Mesenchymal stem cell (in vitro differentiated cells and primary cell): ENCODE measurements around the gene TMUB1.

Experiments
- DNase-seq: peaks from one replicate; pipeline ENCODE4 v3.0.0-alpha.2; 2013
- H2AFZ ChIP-seq: one replicate; pipeline ENCODE4 v1.6.1; 2013; ENCODE audit warnings: low read depth, mild to moderate bottlenecking, control low read depth, inconsistent platforms, low read length, moderate library complexity
- H2AK5ac ChIP-seq: 2 replicates; pipeline ENCODE4 v1.6.1; 2013; ENCODE audit warnings: low read length, moderate library complexity, mild to moderate bottlenecking, inconsistent platforms; ENCODE audit not compliant: severe bottlenecking
- H2BK120ac ChIP-seq: one replicate; pipeline ENCODE4 v1.6.1; 2013; ENCODE audit warnings: low read depth, mild to moderate bottlenecking, inconsistent platforms, low read length, moderate library complexity
- H2BK12ac ChIP-seq, 2 experiments: one replicate each; pipeline ENCODE4 v1.6.1; 2013; ENCODE audit warnings: inconsistent platforms in 2 of 2, low read length in 2 of 2, mild to moderate bottlenecking in 2 of 2, moderate library complexity in 2 of 2, control low read depth in 1 of 2
- H2BK15ac ChIP-seq: one replicate; pipeline ENCODE4 v1.6.1; 2013; ENCODE audit warnings: mild to moderate bottlenecking, low read depth, inconsistent platforms; ENCODE audit not compliant: poor library complexity, severe bottlenecking
- H2BK5ac ChIP-seq: 2 replicates; pipeline ENCODE4 v1.6.1; 2013; ENCODE audit warnings: low read depth, mild to moderate bottlenecking, low read length, control low read depth, inconsistent platforms; ENCODE audit not compliant: poor library complexity, severe bottlenecking
- H3K14ac ChIP-seq, 2 experiments: one replicate each; pipeline ENCODE4 v1.6.1; 2013; ENCODE audit warnings: inconsistent platforms in 2 of 2, low read length in 2 of 2, control low read depth in 1 of 2, mild to moderate bottlenecking in 1 of 2, moderate library complexity in 1 of 2
- H3K18ac ChIP-seq, 2 experiments: one replicate each; pipeline ENCODE4 v1.6.1; 2013; ENCODE audit warnings: inconsistent platforms in 2 of 2, low read length in 2 of 2, control low read depth in 1 of 2, low read depth in 1 of 2, mild to moderate bottlenecking in 1 of 2
- H3K23ac ChIP-seq, 2 experiments: one replicate each; pipeline ENCODE4 v1.6.1; 2013; ENCODE audit warnings: inconsistent platforms in 2 of 2, low read length in 2 of 2, mild to moderate bottlenecking in 2 of 2, moderate library complexity in 2 of 2, control low read depth in 1 of 2
- H3K27ac ChIP-seq: 2 replicates; pipeline ENCODE4 v1.5.1; 2013; ENCODE audit warnings: mild to moderate bottlenecking, moderate library complexity, low read length, control low read depth, inconsistent platforms; ENCODE audit not compliant: poor library complexity, severe bottlenecking
- H3K27me3 ChIP-seq, 2 experiments: 2 replicates each; pipeline versions ENCODE4 v1.6.1 to v1.7.0; 2013; ENCODE audit warnings: low read length in 2 of 2, mild to moderate bottlenecking in 2 of 2, moderate library complexity in 2 of 2, control low read depth in 1 of 2, inconsistent platforms in 1 of 2; ENCODE audit not compliant: control insufficient read depth in 1 of 2, insufficient read depth in 1 of 2
- H3K36me3 ChIP-seq, 2 experiments: 2 replicates each; pipeline versions ENCODE4 v1.6.1 to v1.7.0; 2013; ENCODE audit warnings: low read length in 2 of 2, control low read depth in 1 of 2, inconsistent platforms in 1 of 2, low read depth in 1 of 2, mild to moderate bottlenecking in 1 of 2; ENCODE audit not compliant: insufficient read depth in 2 of 2, control insufficient read depth in 1 of 2
- H3K4ac ChIP-seq, 2 experiments: one replicate each; pipeline ENCODE4 v1.6.1; 2013; ENCODE audit warnings: inconsistent platforms in 2 of 2, low read length in 2 of 2, mild to moderate bottlenecking in 2 of 2, moderate library complexity in 2 of 2, control low read depth in 1 of 2, low read depth in 1 of 2
- H3K4me1 ChIP-seq: 2 replicates; pipeline ENCODE4 v1.6.1; 2013; ENCODE audit warnings: low read depth, low read length, control low read depth; ENCODE audit not compliant: control insufficient read depth, insufficient read depth
- H3K4me2 ChIP-seq: 2 replicates; pipeline ENCODE4 v1.6.1; 2013; ENCODE audit warnings: low read length, mild to moderate bottlenecking, inconsistent platforms; ENCODE audit not compliant: poor library complexity, severe bottlenecking
- H3K4me3 ChIP-seq, 2 experiments: 2 replicates each; pipeline versions ENCODE4 v1.5.1 to v1.7.0; 2013; ENCODE audit warnings: low read length in 2 of 2, mild to moderate bottlenecking in 2 of 2, control low read depth in 1 of 2, low read depth in 1 of 2; ENCODE audit not compliant: insufficient read depth in 1 of 2
- H3K79me1 ChIP-seq: replicated peaks from 2 replicates; pipeline ENCODE4 v1.6.1; 2013; ENCODE audit warnings: mild to moderate bottlenecking, control low read depth, low read length, inconsistent platforms; ENCODE audit not compliant: poor library complexity, severe bottlenecking
- H3K9ac ChIP-seq: 2 replicates; pipeline ENCODE4 v1.7.0; 2013; ENCODE audit warnings: mild to moderate bottlenecking, low read length, moderate library complexity
- H3K9me3 ChIP-seq: 2 replicates; pipeline ENCODE4 v1.7.0; 2013; ENCODE audit warnings: mild to moderate bottlenecking, low read length; ENCODE audit not compliant: control insufficient read depth
- H4K8ac ChIP-seq: one replicate; pipeline ENCODE4 v1.6.1; 2013; ENCODE audit warnings: inconsistent platforms, mild to moderate bottlenecking, low read length, moderate library complexity
- H4K91ac ChIP-seq: one replicate; pipeline ENCODE4 v1.6.1; 2013; ENCODE audit warnings: mild to moderate bottlenecking, low read length, inconsistent platforms
- WGBS: methylation state at CpG from one replicate; pipeline ENCODE4 v1.1.7; 2013; ENCODE audit warnings: mixed read lengths; 5-methylcytosine and 5-hydroxymethylcytosine counted together

The TMUB1 gene

GRCh38 chr7:151069841-151070573 is 13.3 kb downstream of the TMUB1 start:
- H3K4me2 ChIP-seq: no peak overlapping the region
- H2BK12ac ChIP-seq: no peak overlapping the region
- no peak overlapping the region for H4K91ac ChIP-seq
- no peak overlapping the region for H3K9ac ChIP-seq
- no peak overlapping the region for H3K23ac ChIP-seq
- no peak overlapping the region for H2BK120ac ChIP-seq
- DNase-seq: no peak
- H3K36me3 ChIP-seq: peaks cover 86 to 92% of the 10 kb centered on the region in 2 experiments
- H3K79me1 ChIP-seq: peaks cover 52% of the 10 kb centered on the region
- no peak overlapping the region for H3K27ac ChIP-seq
- H3K9me3 ChIP-seq: no peaks in the 10 kb centered on the region
- peaks cover 16% of the 10 kb centered on the region for H3K4me1 ChIP-seq
- H2BK15ac ChIP-seq: no peak overlapping the region
- H3K14ac ChIP-seq: no peak overlapping the region
- no peak overlapping the region for H3K4ac ChIP-seq
- no peak overlapping the region for H2AFZ ChIP-seq
- H4K8ac ChIP-seq: no peak overlapping the region
- H3K4me3 ChIP-seq: no peak overlapping the region
- no peak overlapping the region for H2BK5ac ChIP-seq
- H3K27me3 ChIP-seq: no peaks in the 10 kb centered on the region
- H2AK5ac ChIP-seq: no peak overlapping the region
- 98% methylated on average over 17 of the region's 17 CpGs for WGBS
- no peak overlapping the region for H3K18ac ChIP-seq

- H3K14ac ChIP-seq: no peak overlapping the region
- H4K91ac ChIP-seq: peak overlapping the region; percentile 49
- no peak overlapping the region for H3K4me3 ChIP-seq
- H4K8ac ChIP-seq: no peak overlapping the region
- WGBS: 53% methylated on average over 12 of the region's 12 CpGs
- H3K18ac ChIP-seq: peak overlapping the region in 1 of 2 experiments; percentile 16
- H2BK5ac ChIP-seq: peak overlapping the region; percentile 36
- H3K36me3 ChIP-seq: peaks cover 81 to 90% of the 10 kb centered on the region in 2 experiments
- H3K4me2 ChIP-seq: peak overlapping the region; percentile 34
- no peak overlapping the region for H2AK5ac ChIP-seq
- H2AFZ ChIP-seq: no peak overlapping the region
- H3K27me3 ChIP-seq: no peaks in the 10 kb centered on the region
- DNase-seq: peak; percentile 82
- H2BK120ac ChIP-seq: peak overlapping the region; percentile 45
- no peak overlapping the region for H3K4ac ChIP-seq
- H3K23ac ChIP-seq: no peak overlapping the region
- no peak overlapping the region for H2BK15ac ChIP-seq
- H3K4me1 ChIP-seq: peaks cover 27% of the 10 kb centered on the region
- H3K79me1 ChIP-seq: peaks cover 52% of the 10 kb centered on the region
- H3K27ac ChIP-seq: peak overlapping the region; percentile 90
- no peaks in the 10 kb centered on the region for H3K9me3 ChIP-seq
- H3K9ac ChIP-seq: no peak overlapping the region
- H2BK12ac ChIP-seq: peak overlapping the region in 1 of 2 experiments; percentile 55
Measured at GRCh38 chr7:151068069-151068773, 15.1 kb downstream of the TMUB1 start.

GRCh38 chr7:151066273-151066974 is 16.9 kb downstream of the TMUB1 start:
- Histone ChIP-seq H2BK5ac (no peak overlapping the region), H3K4me1 (peaks cover 40% of the 10 kb centered on the region), H3K79me1 (peaks cover 45% of the 10 kb centered on the region), H2BK15ac (no peak overlapping the region), H2AK5ac (peak overlapping the region; percentile 6), H3K23ac (no peak overlapping the region), H4K91ac (no peak overlapping the region), H3K27me3 (no peaks in the 10 kb centered on the region), H3K4me3 (no peak overlapping the region), H2AFZ (no peak overlapping the region), H3K36me3 (peaks cover 72 to 76% of the 10 kb centered on the region in 2 experiments), H3K9ac (no peak overlapping the region), H2BK120ac (no peak overlapping the region), H3K27ac (no peak overlapping the region), H3K18ac (no peak overlapping the region), H3K4ac (no peak overlapping the region), H4K8ac (no peak overlapping the region), H2BK12ac (no peak overlapping the region), H3K9me3 (no peaks in the 10 kb centered on the region), H3K4me2 (no peak overlapping the region), H3K14ac (no peak overlapping the region)
- no peak for DNase-seq
- 94% methylated on average over 39 of the region's 39 CpGs for WGBS

- DNase-seq: no peak
- WGBS: 97% methylated on average over 14 of the region's 14 CpGs
- no peak overlapping the region for H3K27ac ChIP-seq
Measured at GRCh38 chr7:151065516-151065915, 17.8 kb downstream of the TMUB1 start.

More at GRCh38 chr7:151065516-151065915, 17.8 kb downstream of the TMUB1 start:
- Histone ChIP-seq H3K4ac (no peak overlapping the region), H2BK15ac (no peak overlapping the region), H3K14ac (no peak overlapping the region), H3K4me1 (peaks cover 49% of the 10 kb centered on the region), H4K8ac (no peak overlapping the region), H2AFZ (no peak overlapping the region), H3K23ac (no peak overlapping the region), H2BK120ac (no peak overlapping the region), H3K18ac (no peak overlapping the region), H3K4me2 (no peak overlapping the region), H3K36me3 (peaks cover 64 to 67% of the 10 kb centered on the region in 2 experiments), H2BK12ac (no peak overlapping the region), H3K4me3 (no peak overlapping the region), H2BK5ac (no peak overlapping the region), H3K27me3 (no peaks in the 10 kb centered on the region), H2AK5ac (no peak overlapping the region), H3K79me1 (peaks cover 36% of the 10 kb centered on the region), H3K9ac (no peak overlapping the region), H3K9me3 (no peaks in the 10 kb centered on the region), H4K91ac (no peak overlapping the region)
